Trophoblast cell (in vitro differentiated cells and primary cell): Measurements from ENCODE around the gene EEFSEC.

Source experiments
- DNase-seq, 2 donors: peaks; one replicate each; pipeline ENCODE4 v3.0.0-alpha.2; 2016
- H2AFZ ChIP-seq: 2 replicates; pipeline ENCODE4 v1.6.1; 2013; ENCODE audit warnings: low read length, moderate library complexity, mild to moderate bottlenecking; ENCODE audit not compliant: insufficient read depth, poor library complexity
- H2AK5ac ChIP-seq: 2 replicates; pipeline ENCODE4 v1.6.1; 2013; ENCODE audit warnings: mild to moderate bottlenecking, low read length
- H2BK120ac ChIP-seq: 2 replicates; pipeline ENCODE4 v1.6.1; 2013; ENCODE audit warnings: low read length, mild to moderate bottlenecking, moderate library complexity; ENCODE audit not compliant: insufficient read depth, poor library complexity
- H2BK12ac ChIP-seq: 2 replicates; pipeline ENCODE4 v1.6.1; 2013; ENCODE audit warnings: mild to moderate bottlenecking, low read length, moderate library complexity
- H2BK5ac ChIP-seq: 2 replicates; pipeline ENCODE4 v1.6.1; 2013; ENCODE audit warnings: low read length, low read depth, moderate library complexity, mild to moderate bottlenecking; ENCODE audit not compliant: poor library complexity
- H3K14ac ChIP-seq: 2 replicates; pipeline ENCODE4 v1.6.1; 2013; ENCODE audit warnings: mild to moderate bottlenecking, low read length
- H3K18ac ChIP-seq: 2 replicates; pipeline ENCODE4 v1.6.1; 2013; ENCODE audit warnings: mild to moderate bottlenecking, low read length
- H3K23ac ChIP-seq: 2 replicates; pipeline ENCODE4 v1.6.1; 2013; ENCODE audit warnings: low read length
- H3K27ac ChIP-seq: 2 replicates; pipeline ENCODE4 v1.5.1; 2013; ENCODE audit warnings: low read depth, mild to moderate bottlenecking, inconsistent platforms, low read length, moderate library complexity
- H3K27me3 ChIP-seq: 2 replicates; pipeline ENCODE4 v1.6.1; 2013; ENCODE audit warnings: inconsistent platforms, mild to moderate bottlenecking, low read length, moderate library complexity; ENCODE audit not compliant: insufficient read depth
- H3K36me3 ChIP-seq, 2 experiments: 1 replicate in 1 of 2; 2 replicates in 1 of 2; pipeline ENCODE4 v1.6.1; 2013; ENCODE audit warnings: low read length in 2 of 2, mild to moderate bottlenecking in 2 of 2, moderate library complexity in 1 of 2; ENCODE audit not compliant: insufficient read depth in 2 of 2, control insufficient read depth in 1 of 2
- H3K4ac ChIP-seq: 2 replicates; pipeline ENCODE4 v1.6.1; 2013; ENCODE audit warnings: low read depth, mild to moderate bottlenecking, low read length, moderate library complexity
- H3K4me1 ChIP-seq, 2 experiments: 1 replicate in 1 of 2; 2 replicates in 1 of 2; pipeline ENCODE4 v1.6.1; 2013; ENCODE audit warnings: low read length in 2 of 2, mild to moderate bottlenecking in 2 of 2, moderate library complexity in 1 of 2; ENCODE audit not compliant: insufficient read depth in 2 of 2, control insufficient read depth in 1 of 2
- H3K4me2 ChIP-seq: 2 replicates; pipeline ENCODE4 v1.6.1; 2013; ENCODE audit warnings: inconsistent platforms, mild to moderate bottlenecking, low read length, moderate library complexity
- H3K4me3 ChIP-seq: 2 replicates; pipeline ENCODE4 v1.5.1; 2013; ENCODE audit warnings: mild to moderate bottlenecking, low read depth, low read length, inconsistent platforms
- H3K79me1 ChIP-seq: one replicate; pipeline ENCODE4 v1.6.1; 2013; ENCODE audit warnings: low read length
- H3K79me2 ChIP-seq: 2 replicates; pipeline ENCODE4 v1.6.1; 2013; ENCODE audit warnings: low read length, mild to moderate bottlenecking; ENCODE audit not compliant: control insufficient read depth, insufficient read depth, poor library complexity
- H3K9ac ChIP-seq: 2 replicates; pipeline ENCODE4 v1.6.1; 2013; ENCODE audit warnings: mild to moderate bottlenecking, low read length
- H3K9me3 ChIP-seq: 2 replicates; pipeline ENCODE4 v1.6.1; 2013; ENCODE audit warnings: low read depth, mild to moderate bottlenecking, control low read depth, inconsistent platforms, low read length; ENCODE audit not compliant: insufficient read depth
- H4K12ac ChIP-seq: 2 replicates; pipeline ENCODE4 v1.6.1; 2013; ENCODE audit warnings: low read depth, mild to moderate bottlenecking, low read length, moderate library complexity
- H4K8ac ChIP-seq: 2 replicates; pipeline ENCODE4 v1.6.1; 2013; ENCODE audit warnings: low read depth, mild to moderate bottlenecking, low read length, moderate library complexity
- H4K91ac ChIP-seq: one replicate; pipeline ENCODE4 v1.6.1; 2013; ENCODE audit warnings: low read depth, mild to moderate bottlenecking, low read length, moderate library complexity
- WGBS: extraction: QIAGEN DNeasy Blood & Tissue Kit; methylation state at CpG from one replicate; pipeline ENCODE4 v1.1.7; 2013; ENCODE audit warnings: missing lambda C conversion rate; ENCODE audit not compliant: insufficient read length, insufficient coverage; ENCODE audit errors: extremely low coverage; 5-methylcytosine and 5-hydroxymethylcytosine counted together

The EEFSEC gene

DNA sequence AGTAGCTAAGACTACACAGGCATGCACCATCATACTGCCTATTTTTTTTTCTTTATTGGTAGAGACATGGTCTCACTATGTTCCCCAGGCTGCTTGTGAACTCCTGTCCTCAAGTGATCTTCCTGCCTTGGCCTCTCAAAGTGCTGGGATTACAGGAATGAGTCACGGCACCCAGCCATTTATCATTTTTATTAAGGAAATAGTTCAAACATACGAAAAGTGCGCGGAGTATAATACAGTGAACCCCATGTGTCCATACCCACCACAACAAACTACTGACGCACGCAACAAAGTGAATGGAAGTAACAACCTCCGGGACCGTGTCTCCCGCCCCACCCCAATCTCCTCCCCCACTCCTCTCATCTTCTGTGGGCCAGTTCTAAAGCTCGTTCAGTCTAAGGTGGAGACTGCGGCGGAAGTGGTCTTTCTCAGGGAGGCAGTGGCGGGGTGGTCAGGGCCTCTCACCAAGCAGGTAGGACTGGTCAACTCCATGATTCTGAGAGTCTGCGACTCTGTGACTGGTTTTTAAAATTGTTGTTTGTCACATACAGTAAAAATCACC, 271.3 kb downstream of the EEFSEC start:
- no CpG with 5 or more reads among the region's 14 CpGs for WGBS
- Histone ChIP-seq H4K12ac (no peak overlapping the region), H3K9me3 (no peaks in the 10 kb centered on the region), H2AFZ (no peak overlapping the region), H3K4me3 (no peak overlapping the region), H3K14ac (no peak overlapping the region), H3K36me3 (no peaks in the 10 kb centered on the region), H2BK12ac (no peak overlapping the region), H2BK5ac (no peak overlapping the region), H2AK5ac (no peak overlapping the region), H3K4ac (no peak overlapping the region), H3K4me1 (peaks cover 10 to 21% of the 10 kb centered on the region in 2 experiments), H3K27ac (no peak overlapping the region), H3K18ac (no peak overlapping the region), H2BK120ac (no peak overlapping the region), H4K91ac (no peak overlapping the region), H3K9ac (no peak overlapping the region), H4K8ac (no peak overlapping the region), H3K79me1 (peaks cover 19% of the 10 kb centered on the region), H3K23ac (no peak overlapping the region), H3K4me2 (no peak overlapping the region), H3K27me3 (no peaks in the 10 kb centered on the region), H3K79me2 (peaks cover 1% of the 10 kb centered on the region)
- DNase-seq: no peak

DNA sequence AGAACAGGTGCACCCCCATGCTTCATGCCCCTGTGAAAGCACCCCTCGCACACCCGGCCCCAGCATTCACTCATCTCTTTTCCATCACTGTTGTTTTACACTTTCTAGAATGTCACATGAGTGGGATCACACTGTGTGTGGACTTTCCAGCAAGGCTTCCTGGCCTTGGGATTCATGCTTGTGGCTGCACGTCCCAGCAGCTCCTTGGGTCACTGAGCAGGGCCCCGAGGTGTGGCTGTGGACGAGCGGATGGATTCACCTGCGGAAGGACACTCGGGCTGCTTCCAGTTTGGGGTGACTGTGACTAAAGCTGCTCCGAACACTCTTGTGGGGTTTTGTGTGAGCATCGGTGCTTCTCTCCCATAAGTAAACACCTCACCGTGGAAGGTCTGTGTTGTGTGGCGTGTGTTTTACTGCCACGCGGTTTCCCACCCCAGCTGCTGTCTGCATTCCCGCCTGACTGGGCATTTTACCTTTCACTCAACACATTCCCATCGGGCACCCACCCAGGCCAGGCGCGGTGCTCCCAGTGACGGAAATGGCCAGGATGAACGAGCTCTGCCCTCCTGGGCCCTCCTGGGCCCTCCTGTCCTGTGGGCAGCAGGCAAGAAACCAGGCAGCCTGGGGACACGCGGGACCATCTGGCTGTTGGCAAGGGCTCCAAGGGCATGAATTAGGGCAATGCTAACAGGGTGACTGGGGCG, 272.0 kb downstream of the EEFSEC start:
- no peak overlapping the region for H3K9ac ChIP-seq
- peak overlapping the region; percentile 56 for H2BK12ac ChIP-seq
- no peaks in the 10 kb centered on the region for H3K27me3 ChIP-seq
- no peak overlapping the region for H3K4ac ChIP-seq
- H3K27ac ChIP-seq: no peak overlapping the region
- H2BK120ac ChIP-seq: peak overlapping the region; percentile 25
- WGBS: no CpG with 5 or more reads among the region's 23 CpGs
- H4K8ac ChIP-seq: no peak overlapping the region
- peak overlapping the region; percentile 71 for H2AK5ac ChIP-seq
- DNase-seq: no peak
- peak overlapping the region; percentile 41 for H4K91ac ChIP-seq
- H3K4me3 ChIP-seq: no peak overlapping the region
- no peak overlapping the region for H4K12ac ChIP-seq
- H3K79me1 ChIP-seq: peaks cover 19% of the 10 kb centered on the region
- H3K14ac ChIP-seq: peak overlapping the region; percentile 35
- no peaks in the 10 kb centered on the region for H3K36me3 ChIP-seq
- peaks cover 10 to 21% of the 10 kb centered on the region in 2 experiments for H3K4me1 ChIP-seq
- no peak overlapping the region for H2BK5ac ChIP-seq
- peaks cover 1% of the 10 kb centered on the region for H3K79me2 ChIP-seq
- no peak overlapping the region for H3K4me2 ChIP-seq
- no peaks in the 10 kb centered on the region for H3K9me3 ChIP-seq
- peak overlapping the region; percentile 3 for H2AFZ ChIP-seq
- no peak overlapping the region for H3K23ac ChIP-seq
- H3K18ac ChIP-seq: peak overlapping the region; percentile 25

DNA sequence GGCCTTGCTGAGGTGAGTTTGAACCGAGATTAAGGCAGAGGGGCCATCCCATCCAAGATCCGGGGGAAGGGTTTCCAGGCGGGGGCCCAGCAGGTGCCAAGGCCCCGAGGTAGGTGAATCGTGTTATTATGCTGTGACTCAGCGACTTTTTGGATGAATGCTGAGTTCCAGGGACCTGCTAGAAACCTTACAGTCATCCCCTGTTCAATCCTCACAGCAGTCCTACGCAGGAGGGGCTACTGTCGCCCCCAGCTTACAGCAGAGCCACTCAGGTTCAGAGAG, 272.5 kb downstream of the EEFSEC start:
- Histone ChIP-seq H3K18ac (peak overlapping the region; percentile 69), H2BK12ac (peak overlapping the region; percentile 63), H3K4me1 (peaks cover 10 to 21% of the 10 kb centered on the region in 2 experiments), H4K8ac (no peak overlapping the region), H2BK120ac (peak overlapping the region; percentile 80), H2AK5ac (peak overlapping the region; percentile 96), H3K14ac (peak overlapping the region; percentile 25), H4K91ac (peak overlapping the region; percentile 47), H3K79me1 (peaks cover 19% of the 10 kb centered on the region), H3K36me3 (no peaks in the 10 kb centered on the region), H2BK5ac (no peak overlapping the region), H3K27me3 (no peaks in the 10 kb centered on the region), H4K12ac (no peak overlapping the region), H3K4ac (no peak overlapping the region), H3K23ac (no peak overlapping the region), H3K4me3 (peak overlapping the region; percentile 52), H3K4me2 (no peak overlapping the region), H3K9ac (no peak overlapping the region), H2AFZ (peak overlapping the region; percentile 20), H3K9me3 (no peaks in the 10 kb centered on the region), H3K27ac (no peak overlapping the region), H3K79me2 (peaks cover 1% of the 10 kb centered on the region)
- DNase-seq: no peak
- no CpG with 5 or more reads among the region's 8 CpGs for WGBS

DNA sequence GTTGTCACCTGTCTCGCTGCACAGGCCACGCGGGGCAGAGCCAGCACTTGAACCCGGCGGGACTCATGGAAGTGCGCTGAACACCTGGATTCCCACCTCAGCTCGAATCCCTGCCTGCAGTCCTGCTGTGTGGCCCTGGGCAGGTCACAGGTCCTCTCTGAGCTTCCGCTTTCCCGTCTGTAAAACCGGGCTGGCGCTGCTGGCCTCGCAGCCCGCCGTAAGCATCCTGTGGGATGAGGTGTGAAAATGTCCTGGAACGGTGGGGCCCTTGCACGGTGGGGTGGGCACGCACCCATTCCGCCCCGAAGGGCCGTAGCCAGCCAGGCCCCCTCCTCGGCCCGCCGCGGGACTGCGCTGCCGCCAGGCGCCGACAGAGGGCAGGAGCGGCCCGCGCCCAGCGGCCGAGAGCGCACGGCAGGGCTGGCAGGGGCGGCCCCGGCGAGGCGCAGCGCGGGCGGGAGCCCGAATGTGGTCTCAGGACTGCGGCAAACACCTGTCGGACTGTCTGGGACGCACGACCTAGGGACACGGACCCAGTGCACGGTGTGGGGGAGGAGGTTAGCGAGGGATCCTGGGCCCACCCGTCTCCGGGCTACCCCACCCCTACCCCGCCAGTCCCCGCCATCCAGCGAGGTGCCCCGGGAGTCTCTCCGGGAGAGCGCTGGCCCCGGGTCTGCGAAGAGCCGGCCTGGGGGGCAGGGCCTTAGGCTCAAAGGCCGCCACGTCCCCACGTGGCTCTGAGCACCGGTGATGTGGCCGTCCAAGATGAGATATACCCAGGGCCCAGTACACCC, 273.0 kb downstream of the EEFSEC start:
- no peak overlapping the region for H3K4ac ChIP-seq
- peak overlapping the region; percentile 61 for H4K91ac ChIP-seq
- H3K14ac ChIP-seq: peak overlapping the region; percentile 25
- no peaks in the 10 kb centered on the region for H3K36me3 ChIP-seq
- no peak overlapping the region for H4K12ac ChIP-seq
- peak overlapping the region; percentile 80 for H2BK120ac ChIP-seq
- no CpG with 5 or more reads among the region's 66 CpGs for WGBS
- H3K79me2 ChIP-seq: no peaks in the 10 kb centered on the region
- no peak overlapping the region for H3K9ac ChIP-seq
- peaks cover 10 to 21% of the 10 kb centered on the region in 2 experiments for H3K4me1 ChIP-seq
- peak overlapping the region; percentile 20 for H2AFZ ChIP-seq
- peak overlapping the region; percentile 96 for H2AK5ac ChIP-seq
- peaks cover 19% of the 10 kb centered on the region for H3K79me1 ChIP-seq
- H3K4me2 ChIP-seq: peak overlapping the region; percentile 69
- H2BK12ac ChIP-seq: peak overlapping the region; percentile 63
- no peak overlapping the region for H3K27ac ChIP-seq
- H4K8ac ChIP-seq: no peak overlapping the region
- peak overlapping the region; percentile 69 for H3K18ac ChIP-seq
- no peak overlapping the region for H2BK5ac ChIP-seq
- no peaks in the 10 kb centered on the region for H3K9me3 ChIP-seq
- H3K27me3 ChIP-seq: no peaks in the 10 kb centered on the region
- H3K23ac ChIP-seq: no peak overlapping the region
- H3K4me3 ChIP-seq: peak overlapping the region; percentile 52
- peak; percentile 57 to 78 for DNase-seq
